Muscle layer of duodenum (tissue), 2 donors: ENCODE results near the gene LIPA.

ENCODE experiments used
- H3K27ac ChIP-seq: one replicate; pipeline ENCODE4 v1.7.0; 2013; ENCODE audit warnings: mild to moderate bottlenecking, low read length
- H3K27me3 ChIP-seq: one replicate; pipeline ENCODE4 v1.7.0; 2013; ENCODE audit warnings: low read depth, mild to moderate bottlenecking, control low read depth, low read length
- H3K36me3 ChIP-seq, 2 donors: one replicate each; pipeline ENCODE4 v1.7.0; 2013; ENCODE audit warnings: low read length in 2 of 2, control low read depth in 1 of 2, mild to moderate bottlenecking in 1 of 2; ENCODE audit not compliant: insufficient read depth in 2 of 2, control insufficient read depth in 1 of 2
- H3K4me1 ChIP-seq, 2 donors: one replicate each; pipeline ENCODE4 v1.7.0; 2013; ENCODE audit warnings: low read length in 2 of 2, mild to moderate bottlenecking in 2 of 2, control low read depth in 1 of 2, moderate library complexity in 1 of 2; ENCODE audit not compliant: insufficient read depth in 2 of 2, control insufficient read depth in 1 of 2
- H3K4me3 ChIP-seq, 2 donors: one replicate each; pipeline ENCODE4 v1.7.0; 2013; ENCODE audit warnings: low read length in 2 of 2, low read depth in 1 of 2, mild to moderate bottlenecking in 1 of 2
- H3K9me3 ChIP-seq, 2 donors: one replicate each; pipeline ENCODE4 v1.7.0; 2013; ENCODE audit warnings: low read length in 2 of 2, control low read depth in 1 of 2, mild to moderate bottlenecking in 1 of 2; ENCODE audit not compliant: control insufficient read depth in 1 of 2
- donor health status: healthy.

Gene LIPA

GRCh38 chr10:89217057-89217990 is 34.3 kb downstream of the LIPA start:
- Histone ChIP-seq H3K36me3 (peaks cover 0 to 25% of the 10 kb centered on the region in 2 donors), H3K27ac (no peak overlapping the region), H3K9me3 (no peaks in the 10 kb centered on the region), H3K4me1 (peaks cover 6 to 7% of the 10 kb centered on the region in 2 donors), H3K27me3 (no peaks in the 10 kb centered on the region), H3K4me3 (no peak overlapping the region)

GRCh38 chr10:89216056-89216455 is 35.5 kb downstream of the LIPA start:
- H3K9me3 ChIP-seq, result no peaks in the 10 kb centered on the region
- peaks cover 6 to 7% of the 10 kb centered on the region in 2 donors for H3K4me1 ChIP-seq
- H3K4me3 ChIP-seq, result no peak overlapping the region
- no peak overlapping the region for H3K27ac ChIP-seq
- peaks cover 0 to 21% of the 10 kb centered on the region in 2 donors for H3K36me3 ChIP-seq
- no peaks in the 10 kb centered on the region for H3K27me3 ChIP-seq

GRCh38 chr10:89215511-89215910 is 36.1 kb downstream of the LIPA start:
- no peak overlapping the region for H3K27ac ChIP-seq
- H3K27me3 ChIP-seq, result no peaks in the 10 kb centered on the region

GRCh38 chr10:89214566-89215165 is 36.9 kb downstream of the LIPA start:
- Histone ChIP-seq H3K4me3 (no peak overlapping the region), H3K4me1 (peaks cover 6 to 7% of the 10 kb centered on the region in 2 donors), H3K36me3 (peaks cover 0 to 12% of the 10 kb centered on the region in 2 donors), H3K27me3 (no peaks in the 10 kb centered on the region), H3K27ac (no peak overlapping the region), H3K9me3 (no peaks in the 10 kb centered on the region)

More at GRCh38 chr10:89215511-89215910, 36.1 kb downstream of the LIPA start:
- peaks cover 0 to 17% of the 10 kb centered on the region in 2 donors for H3K36me3 ChIP-seq
- no peak overlapping the region for H3K4me3 ChIP-seq
- peaks cover 6 to 7% of the 10 kb centered on the region in 2 donors for H3K4me1 ChIP-seq
- no peaks in the 10 kb centered on the region for H3K9me3 ChIP-seq

- peaks cover 0 to 9% of the 10 kb centered on the region in 2 donors for H3K36me3 ChIP-seq
- H3K27ac ChIP-seq, result no peak overlapping the region
- H3K27me3 ChIP-seq, result peaks cover 5% of the 10 kb centered on the region
- peaks cover 6 to 7% of the 10 kb centered on the region in 2 donors for H3K4me1 ChIP-seq
- H3K4me3 ChIP-seq, result no peak overlapping the region
- H3K9me3 ChIP-seq, result no peaks in the 10 kb centered on the region
These were observed 38.3 kb downstream of the LIPA start for GRCh38 chr10:89213191-89213808.

GRCh38 chr10:89210794-89211425 is 40.7 kb downstream of the LIPA start:
- H3K9me3 ChIP-seq, result no peaks in the 10 kb centered on the region
- peaks cover 0 to 6% of the 10 kb centered on the region in 2 donors for H3K4me1 ChIP-seq
- peaks cover 0 to 9% of the 10 kb centered on the region in 2 donors for H3K36me3 ChIP-seq
- H3K27ac ChIP-seq, result no peak overlapping the region
- H3K4me3 ChIP-seq, result no peak overlapping the region
- H3K27me3 ChIP-seq, result peaks cover 28% of the 10 kb centered on the region

- Histone ChIP-seq H3K27ac (no peak overlapping the region), H3K36me3 (peaks cover 0 to under 1% of the 10 kb centered on the region in 2 donors), H3K4me1 (peaks cover 0 to 6% of the 10 kb centered on the region in 2 donors), H3K9me3 (no peaks in the 10 kb centered on the region), H3K27me3 (peaks cover 28% of the 10 kb centered on the region), H3K4me3 (no peak overlapping the region)
These were observed 41.9 kb downstream of the LIPA start for GRCh38 chr10:89209718-89210117.

- no peaks in the 10 kb centered on the region for H3K9me3 ChIP-seq
- H3K27me3 ChIP-seq, result peaks cover 28% of the 10 kb centered on the region
- peak overlapping the region; percentile 72 to 79 for H3K4me3 ChIP-seq
- H3K27ac ChIP-seq, result peak overlapping the region; percentile 64
- no peaks in the 10 kb centered on the region for H3K36me3 ChIP-seq
- peaks cover 0 to 6% of the 10 kb centered on the region in 2 donors for H3K4me1 ChIP-seq
These were observed 43.6 kb downstream of the LIPA start for GRCh38 chr10:89207801-89208551.

- H3K4me1 ChIP-seq, result peaks cover 0 to 6% of the 10 kb centered on the region in 2 donors
- peak within 1 kb of the TSS; percentile 72 to 79 for H3K4me3 ChIP-seq
- no peaks in the 10 kb centered on the region for H3K36me3 ChIP-seq
- peak within 1 kb of the TSS; percentile 64 for H3K27ac ChIP-seq
- no peaks in the 10 kb centered on the region for H3K9me3 ChIP-seq
- peaks cover 28% of the 10 kb centered on the region for H3K27me3 ChIP-seq
These were observed 44.3 kb downstream of the LIPA start, which contains the start of gene CH25H for GRCh38 chr10:89207181-89207800. Gene CH25H, minus strand, starts transcription at chr10:89207317. Its CDS starts 25 bp downstream, at chr10:89207292.
